SU-DHL-6 (cell line): ENCODE measurements around the gene LMOD1.

Source experiments
- EZH2phosphoT487 ChIP-seq: fragments of 200-600 bp; sonication (generic), shearing (Covaris generic); conservative IDR thresholded peaks from 2 replicates; pipeline ENCODE4 v1.6.1; 2018; ENCODE audit warnings: mild to moderate bottlenecking, antibody characterized with exemption, low read length, moderate library complexity, mixed read lengths
- TF ChIP-seq, protein P1 (sequence below): fragments of 200-600 bp; sonication (generic); IDR thresholded peaks from one replicate; pipeline ENCODE4 v1.5.1; 2017; ENCODE audit warnings: antibody characterized with exemption, mild to moderate bottlenecking, low read length, moderate library complexity; ENCODE audit not compliant: insufficient read depth, poor library complexity, severe bottlenecking

DNA sequence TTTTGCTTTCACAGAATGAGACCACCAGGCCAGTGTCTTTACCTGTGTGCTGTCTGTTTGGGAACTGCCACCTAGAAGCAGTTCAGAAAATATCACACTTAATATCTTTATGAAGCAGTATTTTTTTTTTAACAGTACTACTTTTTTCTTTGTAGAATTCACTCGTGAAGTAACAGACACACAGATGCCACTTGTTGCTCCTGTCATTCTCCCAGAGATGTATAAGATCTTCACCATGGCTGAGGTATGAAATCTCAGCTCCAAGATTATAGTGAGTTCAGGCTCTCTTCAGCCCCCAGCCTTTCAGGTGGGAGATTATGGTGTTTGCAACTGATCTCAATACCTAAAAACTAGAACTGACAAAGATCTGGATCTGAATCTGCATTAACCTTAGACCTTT is 94.4 kb downstream of the LMOD1 start:
- TF ChIP-seq, protein P1, sequence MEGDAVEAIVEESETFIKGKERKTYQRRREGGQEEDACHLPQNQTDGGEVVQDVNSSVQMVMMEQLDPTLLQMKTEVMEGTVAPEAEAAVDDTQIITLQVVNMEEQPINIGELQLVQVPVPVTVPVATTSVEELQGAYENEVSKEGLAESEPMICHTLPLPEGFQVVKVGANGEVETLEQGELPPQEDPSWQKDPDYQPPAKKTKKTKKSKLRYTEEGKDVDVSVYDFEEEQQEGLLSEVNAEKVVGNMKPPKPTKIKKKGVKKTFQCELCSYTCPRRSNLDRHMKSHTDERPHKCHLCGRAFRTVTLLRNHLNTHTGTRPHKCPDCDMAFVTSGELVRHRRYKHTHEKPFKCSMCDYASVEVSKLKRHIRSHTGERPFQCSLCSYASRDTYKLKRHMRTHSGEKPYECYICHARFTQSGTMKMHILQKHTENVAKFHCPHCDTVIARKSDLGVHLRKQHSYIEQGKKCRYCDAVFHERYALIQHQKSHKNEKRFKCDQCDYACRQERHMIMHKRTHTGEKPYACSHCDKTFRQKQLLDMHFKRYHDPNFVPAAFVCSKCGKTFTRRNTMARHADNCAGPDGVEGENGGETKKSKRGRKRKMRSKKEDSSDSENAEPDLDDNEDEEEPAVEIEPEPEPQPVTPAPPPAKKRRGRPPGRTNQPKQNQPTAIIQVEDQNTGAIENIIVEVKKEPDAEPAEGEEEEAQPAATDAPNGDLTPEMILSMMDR: no peak
- no peak for TF ChIP-seq EZH2phosphoT487
